GM12875 (cell line): ENCODE measurements around the gene HELLS.

Experiments used
- H3K4me3 ChIP-seq: one replicate; pipeline ENCODE4 v1.5.1; 2011; ENCODE audit warnings: low read depth, low read length, control low read depth
- TF ChIP-seq, protein P1 (sequence below): IDR thresholded peaks from 2 replicates; pipeline ENCODE4 v1.5.1; 2011; ENCODE audit warnings: low read depth, mild to moderate bottlenecking, control low read depth, inconsistent platforms, low read length, moderate library complexity, borderline replicate concordance; ENCODE audit not compliant: insufficient read depth

The HELLS gene

DNA sequence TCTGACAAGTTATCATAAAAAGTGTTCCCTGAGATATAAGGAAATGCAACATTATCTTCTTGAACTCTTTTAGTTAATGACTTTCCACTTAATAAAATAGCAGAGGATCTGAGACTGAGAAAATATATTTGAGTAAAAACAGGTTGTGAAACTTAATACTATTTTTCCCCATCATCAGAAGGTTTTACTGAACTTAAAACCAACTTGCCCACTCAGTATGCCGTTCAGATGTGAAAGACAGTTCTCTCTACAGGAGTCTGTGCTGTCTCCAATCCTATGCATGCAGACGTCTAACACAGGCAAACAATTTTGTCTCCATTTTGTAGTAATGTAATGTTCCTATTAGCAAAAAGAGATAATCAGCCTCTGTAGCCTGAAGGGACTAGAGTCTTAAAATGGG is 99.7 kb downstream of the HELLS start:
- H3K4me3 ChIP-seq: no peak overlapping the region
- TF ChIP-seq, protein P1, sequence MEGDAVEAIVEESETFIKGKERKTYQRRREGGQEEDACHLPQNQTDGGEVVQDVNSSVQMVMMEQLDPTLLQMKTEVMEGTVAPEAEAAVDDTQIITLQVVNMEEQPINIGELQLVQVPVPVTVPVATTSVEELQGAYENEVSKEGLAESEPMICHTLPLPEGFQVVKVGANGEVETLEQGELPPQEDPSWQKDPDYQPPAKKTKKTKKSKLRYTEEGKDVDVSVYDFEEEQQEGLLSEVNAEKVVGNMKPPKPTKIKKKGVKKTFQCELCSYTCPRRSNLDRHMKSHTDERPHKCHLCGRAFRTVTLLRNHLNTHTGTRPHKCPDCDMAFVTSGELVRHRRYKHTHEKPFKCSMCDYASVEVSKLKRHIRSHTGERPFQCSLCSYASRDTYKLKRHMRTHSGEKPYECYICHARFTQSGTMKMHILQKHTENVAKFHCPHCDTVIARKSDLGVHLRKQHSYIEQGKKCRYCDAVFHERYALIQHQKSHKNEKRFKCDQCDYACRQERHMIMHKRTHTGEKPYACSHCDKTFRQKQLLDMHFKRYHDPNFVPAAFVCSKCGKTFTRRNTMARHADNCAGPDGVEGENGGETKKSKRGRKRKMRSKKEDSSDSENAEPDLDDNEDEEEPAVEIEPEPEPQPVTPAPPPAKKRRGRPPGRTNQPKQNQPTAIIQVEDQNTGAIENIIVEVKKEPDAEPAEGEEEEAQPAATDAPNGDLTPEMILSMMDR: no peak
